HCT116 (cell line): ENCODE data around the gene TRAF5. TPM values are rescaled to one million over a fixed set of nuclear protein-coding genes. Genes with fewer than 3 reads are reported as not detected.

Source experiments
- ATAC-seq: fragments of 200-7000 bp; cut with Tn5 transposase; 2 replicates; pipeline ENCODE4 v1.9.1; 2020; ENCODE audit warnings: mild to moderate bottlenecking, moderate library complexity
- BruUV-seq: library from RNA; stranded (reverse); fragments of 400-500 nt; replicated peaks from 2 replicates; lab custom pipeline; 2021; lab: Mats Ljungman, UMichigan
- CTCF ChIA-PET: fragments of 300-600 bp; sonication (Branson Sonifier 250); formaldehyde crosslinking; loops from one replicate; lab custom pipeline; 2021; ENCODE audit warnings: antibody characterized with exemption; lab: Charles Lee
- POLR2A ChIA-PET: fragments of 300-600, 350-600 bp; sonication (Branson Sonifier 250); formaldehyde crosslinking; loops from one replicate; lab custom pipeline; 2021; ENCODE audit warnings: antibody characterized with exemption; lab: Charles Lee
- RAD21 ChIA-PET, 2 experiments: fragments of 300-600 bp; sonication (Branson Sonifier 250); formaldehyde crosslinking; loops; one replicate each; lab custom pipeline; 2023; ENCODE audit warnings: low total read pairs in 2 of 2; ENCODE audit not compliant: uncharacterized antibody in 2 of 2, unreplicated experiment in 2 of 2, low non-redundant PET in 1 of 2; lab: Charles Lee
- DNase-seq: peaks from one replicate; pipeline ENCODE4 v3.0.0-alpha.2; 2010; ENCODE audit warnings: low read depth, low spot score
- H2AFZ ChIP-seq: fragments of 200-600 bp; shearing (Covaris generic), sonication (generic); 2 replicates; pipeline ENCODE4 v1.6.1; 2017; ENCODE audit warnings: low read depth, mixed run types, mixed read lengths, antibody characterized with exemption, low read length; ENCODE audit not compliant: poor library complexity, severe bottlenecking
- H3K27ac ChIP-seq: 2 replicates; pipeline ENCODE4 v1.5.1; 2012; ENCODE audit warnings: low read depth, low read length
- H3K27me3 ChIP-seq: fragments of 200-600 bp; sonication (generic); 2 replicates; pipeline ENCODE4 v1.6.1; 2016; ENCODE audit warnings: mixed run types, low read length, mixed read lengths; ENCODE audit not compliant: insufficient read depth
- H3K36me3 ChIP-seq, 2 experiments: fragments of 200-500 bp in 1 of 2; fragments of 200-600 bp in 1 of 2; sonication (Bioruptor generic) in 1 of 2; sonication (generic) in 1 of 2; 2 replicates each; pipeline versions ENCODE4 v1.5.1 to v1.6.1; 2014 to 2016; ENCODE audit warnings: low read length in 2 of 2, inconsistent platforms in 1 of 2, mixed read lengths in 1 of 2, mixed run types in 1 of 2; ENCODE audit not compliant: insufficient read depth in 2 of 2, control insufficient read depth in 1 of 2
- H3K4me1 ChIP-seq, 2 experiments: fragments of 200-600 bp in 1 of 2; sonication (generic) in 1 of 2; 2 replicates each; pipeline versions ENCODE4 v1.5.1 to v1.6.1; 2012 to 2017; ENCODE audit warnings: low read length in 2 of 2, inconsistent platforms in 1 of 2, mild to moderate bottlenecking in 1 of 2, mixed read lengths in 1 of 2, mixed run types in 1 of 2, moderate library complexity in 1 of 2; ENCODE audit not compliant: insufficient read depth in 2 of 2, control insufficient read depth in 1 of 2
- H3K4me2 ChIP-seq: fragments of 200-600 bp; sonication (generic); 2 replicates; pipeline ENCODE4 v1.6.1; 2017; ENCODE audit warnings: mixed run types, low read length, mixed read lengths
- H3K4me3 ChIP-seq, 2 experiments: fragments of 200-600 bp in 1 of 2; sonication (generic) in 1 of 2; replicated peaks in 1 of 2; 2 replicates each; pipeline ENCODE4 v1.5.1; 2011 to 2016; ENCODE audit warnings: low read length in 2 of 2, control low read depth in 1 of 2, low read depth in 1 of 2, mild to moderate bottlenecking in 1 of 2, mixed read lengths in 1 of 2, mixed run types in 1 of 2
- H3K79me2 ChIP-seq: fragments of 200-600 bp; sonication (generic); 2 replicates; pipeline ENCODE4 v1.6.1; 2017; ENCODE audit warnings: mild to moderate bottlenecking, mixed run types, low read length, moderate library complexity, mixed read lengths; ENCODE audit not compliant: insufficient read depth
- H3K9ac ChIP-seq: fragments of 200-600 bp; sonication (generic); 2 replicates; pipeline ENCODE4 v1.6.1; 2016; ENCODE audit warnings: low read length, mixed read lengths
- H3K9me2 ChIP-seq: fragments of 200-600 bp; sonication (generic), shearing (Covaris generic); 2 replicates; pipeline ENCODE4 v1.6.1; 2017; ENCODE audit warnings: mixed run types, mild to moderate bottlenecking, moderate library complexity; ENCODE audit not compliant: insufficient read depth
- H3K9me3 ChIP-seq, 2 experiments: fragments of 200-500 bp in 1 of 2; fragments of 200-600 bp in 1 of 2; sonication (Bioruptor generic) in 1 of 2; sonication (generic) in 1 of 2; 2 replicates each; pipeline ENCODE4 v1.6.1; 2014 to 2017; ENCODE audit warnings: low read length in 2 of 2, mixed read lengths in 2 of 2, inconsistent platforms in 1 of 2, low read depth in 1 of 2, mild to moderate bottlenecking in 1 of 2, mixed run types in 1 of 2, moderate library complexity in 1 of 2; ENCODE audit not compliant: control insufficient read depth in 1 of 2, insufficient read depth in 1 of 2
- H4K20me1 ChIP-seq: fragments of 200-600 bp; sonication (generic), shearing (Covaris generic); 2 replicates; pipeline ENCODE4 v1.6.1; 2017; ENCODE audit warnings: mixed run types, mild to moderate bottlenecking, moderate library complexity; ENCODE audit not compliant: insufficient read depth
- CBX3 ChIP-seq: IDR thresholded peaks from 2 replicates; pipeline ENCODE4 v1.6.1; 2012; ENCODE audit warnings: low read depth
- CEBPB ChIP-seq: IDR thresholded peaks from 2 replicates; pipeline ENCODE4 v1.6.1; 2012; ENCODE audit warnings: low read depth
- MAX ChIP-seq: IDR thresholded peaks from 2 replicates; pipeline ENCODE4 v1.6.1; 2012
- POLR2AphosphoS5 ChIP-seq: IDR thresholded peaks from 2 replicates; pipeline ENCODE4 v1.6.1; 2011; ENCODE audit warnings: mild to moderate bottlenecking, low read depth, low read length, moderate library complexity
- REST ChIP-seq: IDR thresholded peaks from 2 replicates; pipeline ENCODE4 v1.6.1; 2012; ENCODE audit warnings: low read depth
- SRF ChIP-seq: IDR thresholded peaks from 2 replicates; pipeline ENCODE4 v1.6.1; 2012; ENCODE audit warnings: low read depth
- TCF7L2 ChIP-seq: IDR thresholded peaks from 2 replicates; pipeline ENCODE4 v1.7.0; 2011; ENCODE audit warnings: borderline replicate concordance, inconsistent platforms; ENCODE audit not compliant: insufficient read depth, insufficient read length; ENCODE audit errors: extremely low read depth
- ZFX ChIP-seq: fragments of 450-650 bp; IDR thresholded peaks from 2 replicates; pipeline ENCODE4 v1.6.1; 2017
- intact Hi-C: fragments of 100-400 bp; cut with micrococcal nuclease; formaldehyde crosslinking; loops from 2 replicates; pipeline ENCODE4 v1.10.0; 2022
- total RNA-seq: library from RNA; stranded (reverse); gene quantifications from one replicate; pipeline ENCODE4 v1.2.1, GENCODE V29; 2021; ENCODE audit not compliant: unreplicated experiment
- TF ChIP-seq, protein P1 (sequence below): IDR thresholded peaks from 2 replicates; pipeline ENCODE4 v1.6.1; 2011; ENCODE audit warnings: mild to moderate bottlenecking, low read length, moderate library complexity; ENCODE audit not compliant: insufficient replicate concordance; ENCODE audit errors: extremely low read depth

TRAF5 gene
- total RNA-seq, 1 experiment from 2014 or later, result 6.5 TPM

- Histone ChIP-seq H3K79me2 (no peaks in the 10 kb centered on the region), H3K4me2 (no peak overlapping the region), H3K4me3 (no peak overlapping the region), H3K4me1 (peaks cover 0 to 8% of the 10 kb centered on the region in 2 experiments; a peak in 2 of 4 replicates), H3K9me3 (no peaks in the 10 kb centered on the region), H3K9me2 (no peaks in the 10 kb centered on the region), H2AFZ (no peak overlapping the region), H3K27me3 (no peaks in the 10 kb centered on the region), H4K20me1 (no peaks in the 10 kb centered on the region), H3K36me3 (no peaks in the 10 kb centered on the region), H3K27ac (no peak overlapping the region), H3K9ac (no peak overlapping the region)
- ChIA-PET CTCF (no interaction called here), POLR2A (no interaction called here), RAD21 (no interaction called here)
- intact Hi-C loops, result no loop called here
- no peak for DNase-seq
- ATAC-seq, result no peak
- BruUV-seq, result no TSS peak
- TF ChIP-seq TCF7L2 (no peak), SRF (0 out of 2 replicates have a peak, but pooled peaks have one; percentile 22)
These were observed 49.3 kb downstream of the TRAF5 start for GRCh38 chr1:211375949-211376348.

DNA sequence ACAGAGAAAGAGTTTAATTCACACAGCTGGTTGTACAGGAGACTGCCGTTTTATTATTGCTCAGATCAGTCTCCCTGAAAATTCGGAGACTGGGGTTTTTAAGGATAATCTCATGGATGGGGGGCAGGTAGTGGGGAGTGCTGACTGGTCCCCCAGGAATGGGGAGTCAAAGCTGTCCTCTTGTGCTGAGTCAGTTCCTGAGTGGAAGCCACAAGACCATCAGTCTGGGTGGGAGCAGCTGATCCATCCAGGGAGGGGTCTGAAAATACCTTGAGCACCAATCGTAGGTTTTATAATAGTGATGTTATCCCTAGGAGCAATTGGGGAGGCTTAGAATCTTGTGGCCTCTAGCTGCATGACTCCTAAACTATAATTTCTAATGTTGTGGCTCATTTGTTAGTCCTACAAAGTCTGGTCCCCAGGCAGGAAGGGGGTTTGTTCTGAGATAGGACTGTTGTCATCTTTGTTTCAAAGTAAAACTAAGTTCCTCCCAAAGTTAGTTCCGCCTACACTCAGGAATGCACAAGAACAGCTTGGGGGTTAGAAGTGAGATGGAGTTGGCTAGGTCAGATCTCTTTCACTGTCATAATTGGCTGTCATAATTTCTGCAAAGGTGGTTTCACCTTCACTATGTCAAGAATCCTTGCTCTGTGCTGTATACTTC lies 50.3 kb downstream of the TRAF5 start:
- Histone ChIP-seq H4K20me1 (no peaks in the 10 kb centered on the region), H2AFZ (no peak overlapping the region), H3K9me3 (no peaks in the 10 kb centered on the region), H3K4me2 (no peak overlapping the region), H3K36me3 (no peaks in the 10 kb centered on the region), H3K27me3 (no peaks in the 10 kb centered on the region), H3K9me2 (no peaks in the 10 kb centered on the region), H3K9ac (no peak overlapping the region), H3K4me3 (no peak overlapping the region), H3K4me1 (peaks cover under 1 to 13% of the 10 kb centered on the region in 2 experiments; a peak in 2 of 4 replicates), H3K27ac (no peak overlapping the region), H3K79me2 (no peaks in the 10 kb centered on the region)
- BruUV-seq, result no TSS peak
- RAD21 ChIA-PET, result no interaction called here
- CTCF ChIA-PET, result no interaction called here
- no peak for TF ChIP-seq ZFX
- TF ChIP-seq POLR2AphosphoS5, result no peak
- TF ChIP-seq CEBPB, result no peak
- no peak for TF ChIP-seq CBX3
- TF ChIP-seq, protein P1, sequence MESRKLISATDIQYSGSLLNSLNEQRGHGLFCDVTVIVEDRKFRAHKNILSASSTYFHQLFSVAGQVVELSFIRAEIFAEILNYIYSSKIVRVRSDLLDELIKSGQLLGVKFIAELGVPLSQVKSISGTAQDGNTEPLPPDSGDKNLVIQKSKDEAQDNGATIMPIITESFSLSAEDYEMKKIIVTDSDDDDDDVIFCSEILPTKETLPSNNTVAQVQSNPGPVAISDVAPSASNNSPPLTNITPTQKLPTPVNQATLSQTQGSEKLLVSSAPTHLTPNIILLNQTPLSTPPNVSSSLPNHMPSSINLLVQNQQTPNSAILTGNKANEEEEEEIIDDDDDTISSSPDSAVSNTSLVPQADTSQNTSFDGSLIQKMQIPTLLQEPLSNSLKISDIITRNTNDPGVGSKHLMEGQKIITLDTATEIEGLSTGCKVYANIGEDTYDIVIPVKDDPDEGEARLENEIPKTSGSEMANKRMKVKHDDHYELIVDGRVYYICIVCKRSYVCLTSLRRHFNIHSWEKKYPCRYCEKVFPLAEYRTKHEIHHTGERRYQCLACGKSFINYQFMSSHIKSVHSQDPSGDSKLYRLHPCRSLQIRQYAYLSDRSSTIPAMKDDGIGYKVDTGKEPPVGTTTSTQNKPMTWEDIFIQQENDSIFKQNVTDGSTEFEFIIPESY, result no peak
- no peak for TF ChIP-seq REST
- no peak for TF ChIP-seq MAX
- DNase-seq, result no peak
- POLR2A ChIA-PET, result no interaction called here
- no peak for ATAC-seq
- intact Hi-C loops, result no loop called here
